HepG2 (cell line): ENCODE measurements around the gene LHX3.

Experiments
- TF ChIP-seq, protein P1 (sequence below): sonication (generic); formaldehyde crosslinking; IDR thresholded peaks from 2 replicates; pipeline ENCODE4 v1.4.0; 2020; ENCODE audit warnings: missing genetic modification reagents, mild to moderate bottlenecking, borderline replicate concordance
- TF ChIP-seq, protein P2 (sequence below), 2 experiments: IDR thresholded peaks; 2 replicates each; pipeline ENCODE4 v1.6.1; 2011 to 2012; ENCODE audit warnings: low read length in 2 of 2, borderline replicate concordance in 1 of 2, low read depth in 1 of 2, mild to moderate bottlenecking in 1 of 2, moderate library complexity in 1 of 2

GRCh38 chr9:136248951-136249876 is 44.3 kb upstream of the LHX3 start:
- TF ChIP-seq, protein P1, sequence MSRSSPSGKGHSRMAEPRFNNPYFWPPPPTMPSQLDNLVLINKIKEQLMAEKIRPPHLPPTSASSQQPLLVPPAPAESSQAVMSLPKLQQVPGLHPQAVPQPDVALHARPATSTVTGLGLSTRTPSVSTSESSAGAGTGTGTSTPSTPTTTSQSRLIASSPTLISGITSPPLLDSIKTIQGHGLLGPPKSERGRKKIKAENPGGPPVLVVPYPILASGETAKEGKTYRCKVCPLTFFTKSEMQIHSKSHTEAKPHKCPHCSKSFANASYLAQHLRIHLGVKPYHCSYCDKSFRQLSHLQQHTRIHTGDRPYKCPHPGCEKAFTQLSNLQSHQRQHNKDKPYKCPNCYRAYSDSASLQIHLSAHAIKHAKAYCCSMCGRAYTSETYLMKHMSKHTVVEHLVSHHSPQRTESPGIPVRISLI (CRISPR knock-in tag), result no peak
- TF ChIP-seq, protein P2, sequence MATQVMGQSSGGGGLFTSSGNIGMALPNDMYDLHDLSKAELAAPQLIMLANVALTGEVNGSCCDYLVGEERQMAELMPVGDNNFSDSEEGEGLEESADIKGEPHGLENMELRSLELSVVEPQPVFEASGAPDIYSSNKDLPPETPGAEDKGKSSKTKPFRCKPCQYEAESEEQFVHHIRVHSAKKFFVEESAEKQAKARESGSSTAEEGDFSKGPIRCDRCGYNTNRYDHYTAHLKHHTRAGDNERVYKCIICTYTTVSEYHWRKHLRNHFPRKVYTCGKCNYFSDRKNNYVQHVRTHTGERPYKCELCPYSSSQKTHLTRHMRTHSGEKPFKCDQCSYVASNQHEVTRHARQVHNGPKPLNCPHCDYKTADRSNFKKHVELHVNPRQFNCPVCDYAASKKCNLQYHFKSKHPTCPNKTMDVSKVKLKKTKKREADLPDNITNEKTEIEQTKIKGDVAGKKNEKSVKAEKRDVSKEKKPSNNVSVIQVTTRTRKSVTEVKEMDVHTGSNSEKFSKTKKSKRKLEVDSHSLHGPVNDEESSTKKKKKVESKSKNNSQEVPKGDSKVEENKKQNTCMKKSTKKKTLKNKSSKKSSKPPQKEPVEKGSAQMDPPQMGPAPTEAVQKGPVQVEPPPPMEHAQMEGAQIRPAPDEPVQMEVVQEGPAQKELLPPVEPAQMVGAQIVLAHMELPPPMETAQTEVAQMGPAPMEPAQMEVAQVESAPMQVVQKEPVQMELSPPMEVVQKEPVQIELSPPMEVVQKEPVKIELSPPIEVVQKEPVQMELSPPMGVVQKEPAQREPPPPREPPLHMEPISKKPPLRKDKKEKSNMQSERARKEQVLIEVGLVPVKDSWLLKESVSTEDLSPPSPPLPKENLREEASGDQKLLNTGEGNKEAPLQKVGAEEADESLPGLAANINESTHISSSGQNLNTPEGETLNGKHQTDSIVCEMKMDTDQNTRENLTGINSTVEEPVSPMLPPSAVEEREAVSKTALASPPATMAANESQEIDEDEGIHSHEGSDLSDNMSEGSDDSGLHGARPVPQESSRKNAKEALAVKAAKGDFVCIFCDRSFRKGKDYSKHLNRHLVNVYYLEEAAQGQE (IDR thresholded peaks at IDR 0.05; ENCODE audit: borderline replicate concordance in 1 of 2, low read depth in 1 of 2, low read length in 2 of 2), result no peak
